CD14-positive monocyte (primary cell): ENCODE results near the gene TRAPPC6A. TPM values are rescaled to one million over a fixed set of nuclear protein-coding genes. Genes with fewer than 3 reads are reported as not detected.

Experiments
- DNase-seq, 3 donors: peaks; one replicate each; pipeline ENCODE4 v3.0.0-alpha.2; 2011 to 2022
- H2AFZ ChIP-seq: 2 replicates; pipeline ENCODE4 v1.6.0; 2012; ENCODE audit warnings: mild to moderate bottlenecking, low read depth, low read length, inconsistent platforms; ENCODE audit not compliant: insufficient read depth, poor library complexity, severe bottlenecking
- H3K27ac ChIP-seq, 2 donors: 1 replicate in 1 of 2; 2 replicates in 1 of 2; pipeline ENCODE4 v1.5.1; 2012 to 2013; ENCODE audit warnings: low read length in 2 of 2, control low read depth in 1 of 2, inconsistent platforms in 1 of 2, low read depth in 1 of 2, mild to moderate bottlenecking in 1 of 2
- H3K27me3 ChIP-seq, 2 donors: one replicate each; pipeline versions ENCODE4 v1.6.0 to v1.6.1; 2011 to 2013; ENCODE audit warnings: low read length in 2 of 2; ENCODE audit not compliant: control insufficient read depth in 2 of 2, insufficient read depth in 2 of 2
- H3K36me3 ChIP-seq, 2 donors: replicated peaks in 1 of 2; 1 replicate in 1 of 2; 2 replicates in 1 of 2; pipeline versions ENCODE4 v1.5.1 to v1.6.1; 2012 to 2013; ENCODE audit warnings: low read length in 2 of 2, control low read depth in 1 of 2, inconsistent platforms in 1 of 2, mild to moderate bottlenecking in 1 of 2; ENCODE audit not compliant: insufficient read depth in 2 of 2, control insufficient read depth in 1 of 2
- H3K4me1 ChIP-seq, 2 donors: 1 replicate in 1 of 2; 2 replicates in 1 of 2; pipeline versions ENCODE4 v1.5.1 to v1.6.1; 2012 to 2013; ENCODE audit warnings: low read length in 2 of 2, control low read depth in 1 of 2, inconsistent platforms in 1 of 2, mild to moderate bottlenecking in 1 of 2, moderate library complexity in 1 of 2; ENCODE audit not compliant: insufficient read depth in 2 of 2, control insufficient read depth in 1 of 2
- H3K4me2 ChIP-seq: replicated peaks from 2 replicates; pipeline ENCODE3; 2012; ENCODE audit warnings: low read length, moderate library complexity, mild to moderate bottlenecking; ENCODE audit not compliant: poor library complexity, severe bottlenecking; ENCODE audit errors: extremely low read depth
- H3K4me3 ChIP-seq, 3 experiments: fragments of 200-600 bp in 1 of 3; sonication (generic) in 1 of 3; replicated peaks in 1 of 3; 1 replicate in 2 of 3; 2 replicates in 1 of 3; pipeline ENCODE4 v1.5.1; 2011 to 2013; ENCODE audit warnings: low read length in 3 of 3, mild to moderate bottlenecking in 3 of 3, control low read depth in 2 of 3, low read depth in 2 of 3, inconsistent platforms in 1 of 3, moderate library complexity in 1 of 3
- H3K79me2 ChIP-seq: 2 replicates; pipeline ENCODE4 v1.6.0; 2012; ENCODE audit warnings: mild to moderate bottlenecking, control low read depth, inconsistent platforms, low read length, moderate library complexity; ENCODE audit not compliant: insufficient read depth
- H3K9ac ChIP-seq: 2 replicates; pipeline ENCODE4 v1.6.0; 2017; ENCODE audit warnings: low read length, mild to moderate bottlenecking; ENCODE audit not compliant: insufficient read depth, poor library complexity, severe bottlenecking
- H3K9me3 ChIP-seq, 2 donors: replicated peaks in 1 of 2; 1 replicate in 1 of 2; 2 replicates in 1 of 2; pipeline versions ENCODE4 v1.5.1 to v1.6.1; 2012 to 2013; ENCODE audit warnings: low read length in 2 of 2, control low read depth in 1 of 2; ENCODE audit not compliant: control insufficient read depth in 1 of 2, insufficient read depth in 1 of 2
- H4K20me1 ChIP-seq: 2 replicates; pipeline ENCODE4 v1.6.0; 2012; ENCODE audit warnings: mild to moderate bottlenecking, low read length, control low read depth, moderate library complexity; ENCODE audit not compliant: insufficient read depth
- H3K27ac Mint-ChIP-seq, 7 donors: one replicate each; pipeline ENCODE4 v1.8.0; 2020; ENCODE audit warnings: mild to moderate bottlenecking in 7 of 7, mixed read lengths in 7 of 7, moderate library complexity in 6 of 7, inconsistent platforms in 2 of 7
- H3K27me3 Mint-ChIP-seq, 3 donors: one replicate each; pipeline ENCODE4 v1.8.0; 2021 to 2022; ENCODE audit warnings: low read depth in 3 of 3, mild to moderate bottlenecking in 3 of 3, mixed read lengths in 3 of 3, moderate library complexity in 3 of 3, inconsistent platforms in 1 of 3
- H3K36me3 Mint-ChIP-seq, 2 donors: one replicate each; pipeline ENCODE4 v1.8.0; 2020; ENCODE audit warnings: mixed read lengths in 2 of 2, inconsistent platforms in 1 of 2, mild to moderate bottlenecking in 1 of 2
- H3K4me1 Mint-ChIP-seq: one replicate; pipeline ENCODE4 v1.8.0; 2020; ENCODE audit warnings: mild to moderate bottlenecking, mixed read lengths
- H3K4me3 Mint-ChIP-seq, 2 donors: one replicate each; pipeline ENCODE4 v1.8.0; 2020; ENCODE audit warnings: mild to moderate bottlenecking in 2 of 2, mixed read lengths in 2 of 2, moderate library complexity in 1 of 2
- H3K9me3 Mint-ChIP-seq, 7 donors: one replicate each; pipeline ENCODE4 v1.8.0; 2020 to 2022; ENCODE audit warnings: mixed read lengths in 7 of 7, mild to moderate bottlenecking in 6 of 7, moderate library complexity in 6 of 7, inconsistent platforms in 2 of 7
- WGBS: methylation state at CpG from one replicate; pipeline ENCODE4 v1.1.5; 2013; ENCODE audit warnings: missing lambda C conversion rate; ENCODE audit not compliant: insufficient coverage; 5-methylcytosine and 5-hydroxymethylcytosine counted together
- intact Hi-C, 2 donors: fragments of 100-400 bp; cut with micrococcal nuclease; formaldehyde crosslinking; loops; one replicate each; pipeline versions ENCODE4 v1.15.0 to v1.15.1; 2023
- polyA plus RNA-seq, 3 donors: library from polyadenylated mRNA; depleted of rRNA in 1 of 3; unstranded in 2 of 3; stranded (reverse) in 1 of 3; fragments of 300-500 nt in 2 of 3; fragments of >200 nt in 1 of 3; fragmentation: Illumina TruSeq in 2 of 3; gene quantifications; 1 replicate in 2 of 3; 2 replicates in 1 of 3; pipeline ENCODE4 v1.2.3, GENCODE V29; 2012 to 2021
- TF ChIP-seq, protein P1 (sequence below): fragments of 200-600 bp; IDR thresholded peaks from one replicate; pipeline ENCODE4 v1.8.0; 2022; ENCODE audit warnings: antibody characterized with exemption, mild to moderate bottlenecking

The TRAPPC6A gene
- polyA plus RNA-seq, 3 donors: 49.7 to 82.7 (median 63.4) TPM

DNA sequence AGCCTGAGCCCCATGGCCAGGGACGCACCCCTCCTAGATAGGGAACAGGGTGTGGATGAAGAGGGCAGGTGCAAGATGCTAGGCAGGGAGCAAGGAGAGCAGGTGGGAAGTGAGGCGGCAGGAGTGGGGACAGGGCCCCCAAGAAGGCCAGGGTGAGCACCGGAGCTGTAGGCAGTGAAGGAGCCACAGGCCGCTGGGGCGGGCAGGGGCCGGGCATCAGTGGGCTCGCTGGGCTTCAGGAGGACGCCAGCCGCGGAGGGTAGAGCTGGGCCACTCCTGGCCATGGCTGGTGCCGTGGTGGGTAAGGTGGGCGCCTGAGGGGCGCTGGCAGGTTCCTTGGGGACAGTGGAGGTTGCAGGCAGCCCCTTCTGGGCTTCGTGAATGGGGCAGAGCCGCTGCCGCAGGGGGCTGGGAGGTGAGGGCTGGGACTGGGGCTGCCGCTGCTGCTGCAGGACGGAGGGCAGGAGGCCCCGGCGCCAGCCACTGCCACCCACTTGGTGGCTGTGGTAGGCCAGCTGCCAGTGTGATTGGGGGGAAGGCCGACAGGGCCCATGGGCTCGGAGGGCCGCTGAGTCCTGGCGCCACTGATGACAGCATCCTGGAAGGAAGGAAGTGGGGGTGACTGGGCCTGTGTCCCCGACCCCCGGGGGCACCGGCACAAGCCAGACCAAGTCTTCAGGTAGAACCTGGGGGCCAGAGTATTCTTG, 19.4 kb downstream of the TRAPPC6A start:
- peaks cover 0 to 4% of the 10 kb centered on the region in 2 donors for H3K4me1 ChIP-seq
- Mint-ChIP-seq H3K27ac (no peak overlapping the region), H3K4me1 (peaks cover 7% of the 10 kb centered on the region)

DNA sequence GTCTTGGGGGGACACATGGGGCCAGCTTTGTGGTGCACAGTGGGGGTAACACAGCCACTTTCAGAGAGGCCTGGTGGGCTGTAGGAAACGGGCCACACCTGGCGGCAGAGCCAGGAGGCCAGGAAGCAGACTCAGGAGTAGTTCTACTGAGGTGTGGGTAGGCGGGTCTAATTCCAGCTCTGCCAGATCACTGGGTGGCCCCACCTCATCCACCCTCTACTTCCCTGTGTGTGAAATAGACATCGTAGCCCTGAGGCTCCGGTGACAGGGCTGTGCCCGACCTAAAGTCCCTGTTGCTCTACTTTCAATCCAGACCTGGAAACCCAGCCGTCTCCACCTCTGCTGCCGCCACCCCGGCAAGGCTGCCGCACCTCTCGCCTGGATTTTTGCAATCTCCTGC, 21.3 kb downstream of the TRAPPC6A start:
- 87% methylated on average over 9 of the region's 11 CpGs for WGBS
- Histone ChIP-seq H3K27ac (no peak overlapping the region), H3K9me3 (peaks cover 0 to 15% of the 10 kb centered on the region in 2 donors), H3K4me2 (no peak overlapping the region), H3K36me3 (no peaks in the 10 kb centered on the region), H3K9ac (no peak overlapping the region), H3K4me1 (peaks cover 13 to 22% of the 10 kb centered on the region in 2 donors), H3K79me2 (no peaks in the 10 kb centered on the region), H2AFZ (no peak overlapping the region), H3K27me3 (peaks cover 12 to 38% of the 10 kb centered on the region in 2 donors), H4K20me1 (no peaks in the 10 kb centered on the region), H3K4me3 (no peak overlapping the region)
- H3K4me1 Mint-ChIP-seq: peaks cover 16% of the 10 kb centered on the region
- intact Hi-C loops: no loop called here
- peaks cover 50 to 83% (median 66%) of the 10 kb centered on the region in 3 donors for H3K27me3 Mint-ChIP-seq
- H3K27ac Mint-ChIP-seq: no peak overlapping the region
- H3K4me3 Mint-ChIP-seq: no peak overlapping the region
- no peak for DNase-seq
- peaks cover 0 to 7% of the 10 kb centered on the region in 2 donors for H3K36me3 Mint-ChIP-seq
- TF ChIP-seq, protein P1, sequence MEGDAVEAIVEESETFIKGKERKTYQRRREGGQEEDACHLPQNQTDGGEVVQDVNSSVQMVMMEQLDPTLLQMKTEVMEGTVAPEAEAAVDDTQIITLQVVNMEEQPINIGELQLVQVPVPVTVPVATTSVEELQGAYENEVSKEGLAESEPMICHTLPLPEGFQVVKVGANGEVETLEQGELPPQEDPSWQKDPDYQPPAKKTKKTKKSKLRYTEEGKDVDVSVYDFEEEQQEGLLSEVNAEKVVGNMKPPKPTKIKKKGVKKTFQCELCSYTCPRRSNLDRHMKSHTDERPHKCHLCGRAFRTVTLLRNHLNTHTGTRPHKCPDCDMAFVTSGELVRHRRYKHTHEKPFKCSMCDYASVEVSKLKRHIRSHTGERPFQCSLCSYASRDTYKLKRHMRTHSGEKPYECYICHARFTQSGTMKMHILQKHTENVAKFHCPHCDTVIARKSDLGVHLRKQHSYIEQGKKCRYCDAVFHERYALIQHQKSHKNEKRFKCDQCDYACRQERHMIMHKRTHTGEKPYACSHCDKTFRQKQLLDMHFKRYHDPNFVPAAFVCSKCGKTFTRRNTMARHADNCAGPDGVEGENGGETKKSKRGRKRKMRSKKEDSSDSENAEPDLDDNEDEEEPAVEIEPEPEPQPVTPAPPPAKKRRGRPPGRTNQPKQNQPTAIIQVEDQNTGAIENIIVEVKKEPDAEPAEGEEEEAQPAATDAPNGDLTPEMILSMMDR: no peak
- H3K9me3 Mint-ChIP-seq: peaks cover 0 to 18% (median 10%) of the 10 kb centered on the region in 7 donors

More for the DNA sequence above, 19.4 kb downstream of the TRAPPC6A start:
- Histone ChIP-seq H3K4me2 (no peak overlapping the region), H3K27ac (no peak overlapping the region), H3K36me3 (no peaks in the 10 kb centered on the region), H2AFZ (no peak overlapping the region), H3K4me3 (no peak overlapping the region), H3K9ac (no peak overlapping the region), H3K79me2 (no peaks in the 10 kb centered on the region), H4K20me1 (no peaks in the 10 kb centered on the region), H3K9me3 (no peaks in the 10 kb centered on the region), H3K27me3 (peaks cover 6 to 20% of the 10 kb centered on the region in 2 donors)
- WGBS: 50% methylated on average over 26 of the region's 27 CpGs
- Mint-ChIP-seq H3K9me3 (peaks cover 0 to 9% (median 3%) of the 10 kb centered on the region in 7 donors), H3K36me3 (peaks cover 0 to 5% of the 10 kb centered on the region in 2 donors), H3K4me3 (peak overlapping the region in 1 of 2 donors; percentile 7), H3K27me3 (peaks cover 35 to 66% (median 55%) of the 10 kb centered on the region in 3 donors)
- DNase-seq: no peak
- TF ChIP-seq, protein P1: no peak
- intact Hi-C loops: no loop called here
